ENCODE data around the gene NPBWR2. TPM values are rescaled to one million over a fixed set of nuclear protein-coding genes. Genes with fewer than 3 reads are reported as not detected.

Gene NPBWR2
- polyA plus RNA-seq, 1 donor (not counting 4 experiments of a cell fraction or from before 2014, with no cell fraction given): not detected

- no peaks in the 10 kb centered on the region for H3K4me1 ChIP-seq (ENCODE audit: control insufficient read depth, extremely low read depth, insufficient read depth, low read length)
- TF ChIP-seq EZH2 (IDR thresholded peaks at IDR 0.05; ENCODE audit: low read length): no peak
- no peak for TF ChIP-seq CTCF (optimal IDR thresholded peaks at IDR 0.05 in 1 of 3, IDR thresholded peaks at IDR 0.05 in 1 of 3, conservative IDR thresholded peaks at IDR 0.05 in 1 of 3; ENCODE audit: extremely low read depth in 1 of 3, insufficient read depth in 2 of 3, low read length in 3 of 3)
- no peaks in the 10 kb centered on the region for H3K27me3 ChIP-seq (ENCODE audit: control insufficient read depth, extremely low read depth, insufficient read depth, low read length)
- no peak overlapping the region for H3K9ac ChIP-seq (ENCODE audit: control insufficient read depth, extremely low read depth, insufficient read depth, low read length)
- no peak overlapping the region for H2AFZ ChIP-seq (ENCODE audit: control insufficient read depth, low read length)
- no peak overlapping the region for H3K27ac ChIP-seq (ENCODE audit: control insufficient read depth, insufficient read depth, low read length)
- no peak overlapping the region for H3K4me3 ChIP-seq (ENCODE audit: control insufficient read depth in 2 of 3, extremely low read depth in 1 of 3, insufficient read depth in 2 of 3, low read depth in 1 of 3, low read length in 3 of 3)
- dilution Hi-C loops (cut with MboI; ENCODE audit: extremely low pct_ligation_motif_present, low sequenced_read_pairs): no loop called here
- no peaks in the 10 kb centered on the region for H3K9me1 ChIP-seq (ENCODE audit: control insufficient read depth, extremely low read depth, insufficient read depth, low read length)
- FAIRE-seq: no peak
- DNase-seq (ENCODE audit: low read depth, low spot score): no peak
- no peaks in the 10 kb centered on the region for H3K36me3 ChIP-seq (ENCODE audit: control insufficient read depth in 2 of 2, extremely low read depth in 1 of 2, insufficient read depth in 2 of 2, low read length in 2 of 2)
- H4K20me1 ChIP-seq (ENCODE audit: control insufficient read depth, extremely low read depth, insufficient read depth, low read length): no peaks in the 10 kb centered on the region
- no peaks in the 10 kb centered on the region for H3K9me3 ChIP-seq (ENCODE audit: control insufficient read depth, low read depth, low read length)
- no peaks in the 10 kb centered on the region for H3K79me2 ChIP-seq (ENCODE audit: control insufficient read depth, insufficient read depth, low read length)
- H3K4me2 ChIP-seq (ENCODE audit: control insufficient read depth, extremely low read depth, insufficient read depth, low read depth, low read length): no peak overlapping the region
Observed at GRCh38 chr20:64130876-64131275, 23.5 kb upstream of the NPBWR2 start.

GRCh38 chr20:64130271-64130670, 22.9 kb upstream of the NPBWR2 start:
- FAIRE-seq (no peak), DNase-seq (ENCODE audit: low read depth, low spot score) (no peak)
- H3K36me3 ChIP-seq (ENCODE audit: control insufficient read depth in 2 of 2, extremely low read depth in 1 of 2, insufficient read depth in 2 of 2, low read length in 2 of 2): no peaks in the 10 kb centered on the region
- no peaks in the 10 kb centered on the region for H4K20me1 ChIP-seq (ENCODE audit: control insufficient read depth, extremely low read depth, insufficient read depth, low read length)
- H3K27ac ChIP-seq (ENCODE audit: control insufficient read depth, insufficient read depth, low read length): no peak overlapping the region
- H2AFZ ChIP-seq (ENCODE audit: control insufficient read depth, low read length): no peak overlapping the region
- no peaks in the 10 kb centered on the region for H3K27me3 ChIP-seq (ENCODE audit: control insufficient read depth, extremely low read depth, insufficient read depth, low read length)
- H3K4me3 ChIP-seq (ENCODE audit: control insufficient read depth in 2 of 3, extremely low read depth in 1 of 3, insufficient read depth in 2 of 3, low read depth in 1 of 3, low read length in 3 of 3): no peak overlapping the region
- dilution Hi-C loops (cut with MboI; ENCODE audit: extremely low pct_ligation_motif_present, low sequenced_read_pairs): no loop called here
- no peaks in the 10 kb centered on the region for H3K9me3 ChIP-seq (ENCODE audit: control insufficient read depth, low read depth, low read length)
- TF ChIP-seq EZH2 (IDR thresholded peaks at IDR 0.05; ENCODE audit: low read length): no peak
- no peak for TF ChIP-seq CTCF (optimal IDR thresholded peaks at IDR 0.05 in 1 of 3, IDR thresholded peaks at IDR 0.05 in 1 of 3, conservative IDR thresholded peaks at IDR 0.05 in 1 of 3; ENCODE audit: extremely low read depth in 1 of 3, insufficient read depth in 2 of 3, low read length in 3 of 3)
- no peaks in the 10 kb centered on the region for H3K4me1 ChIP-seq (ENCODE audit: control insufficient read depth, extremely low read depth, insufficient read depth, low read length)
- H3K9ac ChIP-seq (ENCODE audit: control insufficient read depth, extremely low read depth, insufficient read depth, low read length): no peak overlapping the region
- H3K4me2 ChIP-seq (ENCODE audit: control insufficient read depth, extremely low read depth, insufficient read depth, low read depth, low read length): no peak overlapping the region
- H3K9me1 ChIP-seq (ENCODE audit: control insufficient read depth, extremely low read depth, insufficient read depth, low read length): no peaks in the 10 kb centered on the region
- H3K79me2 ChIP-seq (ENCODE audit: control insufficient read depth, insufficient read depth, low read length): no peaks in the 10 kb centered on the region

Data from keratinocyte (primary cell).